ENCODE measurements around the gene ABCC3. TPM values are rescaled to one million over a fixed set of nuclear protein-coding genes. Genes with fewer than 3 reads are reported as not detected.

Gene ABCC3, protein sequence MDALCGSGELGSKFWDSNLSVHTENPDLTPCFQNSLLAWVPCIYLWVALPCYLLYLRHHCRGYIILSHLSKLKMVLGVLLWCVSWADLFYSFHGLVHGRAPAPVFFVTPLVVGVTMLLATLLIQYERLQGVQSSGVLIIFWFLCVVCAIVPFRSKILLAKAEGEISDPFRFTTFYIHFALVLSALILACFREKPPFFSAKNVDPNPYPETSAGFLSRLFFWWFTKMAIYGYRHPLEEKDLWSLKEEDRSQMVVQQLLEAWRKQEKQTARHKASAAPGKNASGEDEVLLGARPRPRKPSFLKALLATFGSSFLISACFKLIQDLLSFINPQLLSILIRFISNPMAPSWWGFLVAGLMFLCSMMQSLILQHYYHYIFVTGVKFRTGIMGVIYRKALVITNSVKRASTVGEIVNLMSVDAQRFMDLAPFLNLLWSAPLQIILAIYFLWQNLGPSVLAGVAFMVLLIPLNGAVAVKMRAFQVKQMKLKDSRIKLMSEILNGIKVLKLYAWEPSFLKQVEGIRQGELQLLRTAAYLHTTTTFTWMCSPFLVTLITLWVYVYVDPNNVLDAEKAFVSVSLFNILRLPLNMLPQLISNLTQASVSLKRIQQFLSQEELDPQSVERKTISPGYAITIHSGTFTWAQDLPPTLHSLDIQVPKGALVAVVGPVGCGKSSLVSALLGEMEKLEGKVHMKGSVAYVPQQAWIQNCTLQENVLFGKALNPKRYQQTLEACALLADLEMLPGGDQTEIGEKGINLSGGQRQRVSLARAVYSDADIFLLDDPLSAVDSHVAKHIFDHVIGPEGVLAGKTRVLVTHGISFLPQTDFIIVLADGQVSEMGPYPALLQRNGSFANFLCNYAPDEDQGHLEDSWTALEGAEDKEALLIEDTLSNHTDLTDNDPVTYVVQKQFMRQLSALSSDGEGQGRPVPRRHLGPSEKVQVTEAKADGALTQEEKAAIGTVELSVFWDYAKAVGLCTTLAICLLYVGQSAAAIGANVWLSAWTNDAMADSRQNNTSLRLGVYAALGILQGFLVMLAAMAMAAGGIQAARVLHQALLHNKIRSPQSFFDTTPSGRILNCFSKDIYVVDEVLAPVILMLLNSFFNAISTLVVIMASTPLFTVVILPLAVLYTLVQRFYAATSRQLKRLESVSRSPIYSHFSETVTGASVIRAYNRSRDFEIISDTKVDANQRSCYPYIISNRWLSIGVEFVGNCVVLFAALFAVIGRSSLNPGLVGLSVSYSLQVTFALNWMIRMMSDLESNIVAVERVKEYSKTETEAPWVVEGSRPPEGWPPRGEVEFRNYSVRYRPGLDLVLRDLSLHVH (N-terminal part only)
- 74.8 and 93.3 TPM in 2 replicates for total RNA-seq (2014; rRNA removed; shearing (Covaris generic))
- 343 and 349 TPM in 2 replicates for polyA plus RNA-seq (2014; cell fraction: nucleus; rRNA removed)

DNA sequence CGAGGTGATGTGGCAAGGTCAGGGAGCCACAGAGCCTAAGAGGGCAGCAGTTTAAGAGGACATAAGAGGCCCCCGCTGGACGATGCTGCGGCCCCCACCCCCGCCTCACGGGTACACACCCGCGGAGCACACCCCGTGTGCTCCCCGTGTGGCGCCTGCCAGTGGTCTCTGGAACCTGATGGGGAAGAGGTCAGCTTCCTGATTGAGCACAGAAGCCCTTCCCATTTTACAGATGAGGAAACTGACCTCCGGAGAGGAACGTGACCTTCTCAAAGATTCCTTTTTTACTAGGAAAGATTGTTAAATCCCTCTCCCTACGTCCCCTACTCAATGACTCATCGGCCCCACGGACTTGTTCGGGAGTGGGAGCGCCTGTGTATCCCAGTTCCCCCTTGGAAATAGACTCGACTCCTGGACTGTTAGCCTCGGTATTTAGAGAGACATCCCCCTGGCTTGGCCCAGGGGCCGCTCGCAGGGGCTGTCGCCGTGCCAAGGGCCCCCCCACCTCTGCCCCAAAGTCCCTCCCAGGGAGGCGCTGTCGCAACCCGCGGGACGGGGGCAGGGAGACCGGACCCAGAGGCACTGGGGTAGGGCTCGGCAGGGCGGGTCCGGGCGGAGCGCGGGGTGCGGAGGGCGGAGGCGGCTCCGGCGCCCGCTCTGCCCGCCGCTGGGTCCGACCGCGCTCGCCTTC is at the start of gene ABCC3:
ABCC3 (plus strand) TSS at position 658 of the 691 bp plus-strand sequence. CDS start 56 bp downstream, outside the sequence.
- DNase-seq (ENCODE audit: extremely low read depth, low read depth) = peak; percentile 56

DNA sequence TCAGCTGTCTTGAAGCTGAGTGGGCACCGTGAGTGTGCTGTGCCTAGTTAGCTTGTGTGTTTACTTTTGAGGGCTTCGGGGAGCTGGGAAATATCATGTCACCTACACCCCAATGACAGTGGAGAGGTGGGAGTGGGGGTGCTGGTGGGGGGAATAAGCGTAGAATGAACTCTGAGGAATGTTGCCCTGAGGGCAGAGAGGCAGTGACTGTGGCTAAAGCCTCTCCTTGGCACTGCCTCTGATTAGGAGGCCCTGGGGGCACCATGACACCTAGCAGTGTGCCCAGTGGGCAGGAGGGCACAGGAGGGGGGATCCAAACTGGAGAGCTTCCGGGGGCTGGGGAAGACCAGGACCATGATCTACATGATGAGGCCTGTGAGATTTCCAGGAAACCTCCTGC is 49.3 kb upstream of the ABCC3 start:
- no peak for DNase-seq (ENCODE audit: extremely low read depth, low read depth)

DNA sequence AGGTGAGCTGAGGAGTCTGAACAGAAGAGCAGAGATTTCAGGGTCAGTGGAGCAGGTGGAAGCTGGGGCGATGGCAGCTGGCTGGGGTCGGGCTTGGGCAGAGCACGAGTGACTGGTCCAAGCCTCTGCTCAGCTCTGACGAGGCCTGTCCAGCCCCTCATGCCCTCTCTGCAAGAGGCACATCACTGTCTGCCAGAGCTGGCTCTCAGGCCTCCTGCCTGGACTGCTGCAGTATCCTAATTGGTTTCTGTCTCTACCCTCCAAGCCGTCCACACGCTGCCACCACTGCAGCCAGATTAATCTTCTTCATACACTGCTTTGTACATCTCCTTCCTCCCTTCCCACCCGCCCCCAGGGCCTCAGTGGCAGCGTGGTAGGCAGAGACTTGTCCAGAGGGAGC is 48.8 kb upstream of the ABCC3 start:
- DNase-seq (ENCODE audit: extremely low read depth, low read depth) = no peak

DNA sequence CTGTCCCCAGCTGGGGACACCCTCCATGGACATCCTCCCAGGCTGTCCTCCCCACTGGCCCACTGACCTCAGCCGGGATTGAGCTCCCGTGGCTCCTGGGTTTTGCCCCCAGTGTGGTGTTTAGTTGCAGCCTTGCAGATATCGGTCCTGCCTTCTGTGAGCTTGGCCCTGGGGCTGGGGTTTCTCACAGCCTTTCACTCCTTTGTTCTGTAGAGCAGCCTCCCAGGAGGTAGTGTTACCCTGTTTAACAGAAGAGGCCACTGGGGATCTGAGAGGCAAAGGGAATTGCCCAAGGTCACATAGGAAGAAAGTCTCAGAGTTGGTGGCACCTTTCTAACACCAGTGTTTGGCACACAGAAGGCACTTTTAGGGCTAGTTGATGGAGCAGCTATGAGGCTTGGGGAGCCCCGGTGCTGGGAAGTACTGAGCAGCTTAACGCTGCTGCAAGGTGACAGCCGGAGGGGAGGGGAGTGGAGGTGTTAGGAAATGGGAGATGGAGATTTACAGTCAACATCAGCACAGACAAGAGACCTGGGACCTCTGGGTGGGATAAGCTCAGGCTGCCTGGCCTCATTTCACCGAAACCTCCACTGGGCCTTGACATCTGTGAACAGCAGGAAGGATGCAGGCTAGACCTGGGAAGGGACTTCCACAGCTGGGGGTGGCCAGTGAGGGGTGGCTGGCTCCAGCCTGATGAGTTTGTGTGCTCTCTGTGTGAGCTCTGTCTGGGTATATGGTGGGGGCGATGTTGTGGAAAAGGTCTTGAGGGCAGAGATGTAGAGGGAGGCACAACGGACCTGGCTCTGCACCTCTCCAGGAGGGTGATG is 48.0 kb upstream of the ABCC3 start:
- DNase-seq (ENCODE audit: extremely low read depth, low read depth) = no peak

DNA sequence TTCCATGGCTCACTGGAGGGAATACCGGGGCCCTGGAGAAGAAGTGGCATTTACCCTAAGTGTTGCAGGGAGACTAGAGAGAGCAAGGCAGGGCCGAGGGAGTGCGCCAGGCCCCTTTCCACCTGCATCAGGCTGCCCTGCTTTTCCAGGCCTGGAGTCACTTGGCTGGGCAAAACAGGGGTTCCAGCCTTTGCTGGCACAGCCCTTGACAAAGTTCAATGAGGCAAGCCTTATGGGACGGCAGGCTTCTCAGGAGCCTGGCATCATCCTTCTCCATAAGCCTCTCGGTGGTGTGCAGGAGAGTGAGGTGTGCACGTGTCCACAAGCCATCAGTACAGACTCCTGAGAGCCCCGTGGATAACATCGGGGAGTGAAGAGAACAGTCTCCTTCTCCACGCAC is 47.1 kb upstream of the ABCC3 start:
- no peak for DNase-seq (ENCODE audit: extremely low read depth, low read depth)

DNA sequence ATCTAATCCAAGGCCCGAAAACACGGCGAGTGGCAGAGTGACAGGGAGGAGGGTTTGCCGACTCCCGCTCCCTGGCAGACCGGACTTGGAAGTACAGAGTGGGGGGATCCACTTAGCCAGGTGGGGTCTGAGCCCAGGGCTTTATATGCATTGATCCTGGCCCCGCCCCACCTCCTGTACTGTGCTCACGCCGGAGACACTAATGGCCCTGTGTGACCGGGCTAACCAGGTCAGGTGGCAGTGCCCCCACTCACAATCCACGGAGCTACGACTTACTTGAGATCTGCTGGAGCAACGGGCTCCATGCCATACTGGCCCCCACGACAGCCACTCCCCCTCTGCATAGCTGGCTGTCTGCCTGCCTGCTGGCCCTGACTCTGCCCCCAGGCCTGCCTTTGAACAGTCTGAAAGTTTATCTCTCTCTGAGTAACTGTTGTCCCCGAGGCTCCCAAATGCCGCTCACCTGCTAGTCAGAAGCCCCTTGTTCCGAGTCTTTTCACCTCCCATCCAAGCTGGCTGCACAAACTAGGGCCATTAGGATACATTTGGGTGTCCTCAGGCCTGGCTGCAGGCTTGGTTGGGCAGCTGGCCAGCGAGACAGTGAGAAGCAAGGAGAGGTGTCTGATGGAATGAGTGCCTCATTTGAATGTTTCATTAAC is 46.2 kb upstream of the ABCC3 start:
- DNase-seq (ENCODE audit: extremely low read depth, low read depth) = no peak

DNA sequence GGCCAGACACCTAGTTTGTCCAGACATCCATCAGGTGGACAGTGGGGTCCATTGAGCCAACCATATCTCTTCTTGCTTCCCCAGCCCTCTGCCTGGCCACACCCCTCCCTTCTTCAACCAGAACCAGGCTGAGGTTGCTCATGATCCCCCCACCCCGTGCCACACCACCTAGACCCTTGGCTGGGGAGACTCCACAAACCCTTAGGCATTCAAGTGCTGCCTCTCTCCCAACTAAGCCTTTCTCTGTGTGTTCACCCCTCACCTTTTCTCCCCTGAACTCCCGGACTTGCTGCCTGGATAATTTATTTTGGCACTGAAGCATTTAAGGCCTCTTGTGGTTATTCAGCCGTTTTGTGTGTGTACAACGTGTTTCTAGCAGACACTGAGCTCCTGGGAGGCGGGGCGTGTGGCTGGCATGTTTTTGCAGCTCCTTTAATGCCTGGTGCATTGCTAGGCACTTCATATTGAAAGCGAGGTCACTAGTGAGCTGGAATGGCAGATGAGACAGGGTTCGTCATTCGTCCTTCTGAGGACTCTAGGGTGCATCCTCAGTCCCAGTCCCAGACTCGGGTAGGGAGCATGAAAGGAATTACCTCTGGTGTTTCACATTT is 45.5 kb upstream of the ABCC3 start:
- DNase-seq (ENCODE audit: extremely low read depth, low read depth) = no peak

DNA sequence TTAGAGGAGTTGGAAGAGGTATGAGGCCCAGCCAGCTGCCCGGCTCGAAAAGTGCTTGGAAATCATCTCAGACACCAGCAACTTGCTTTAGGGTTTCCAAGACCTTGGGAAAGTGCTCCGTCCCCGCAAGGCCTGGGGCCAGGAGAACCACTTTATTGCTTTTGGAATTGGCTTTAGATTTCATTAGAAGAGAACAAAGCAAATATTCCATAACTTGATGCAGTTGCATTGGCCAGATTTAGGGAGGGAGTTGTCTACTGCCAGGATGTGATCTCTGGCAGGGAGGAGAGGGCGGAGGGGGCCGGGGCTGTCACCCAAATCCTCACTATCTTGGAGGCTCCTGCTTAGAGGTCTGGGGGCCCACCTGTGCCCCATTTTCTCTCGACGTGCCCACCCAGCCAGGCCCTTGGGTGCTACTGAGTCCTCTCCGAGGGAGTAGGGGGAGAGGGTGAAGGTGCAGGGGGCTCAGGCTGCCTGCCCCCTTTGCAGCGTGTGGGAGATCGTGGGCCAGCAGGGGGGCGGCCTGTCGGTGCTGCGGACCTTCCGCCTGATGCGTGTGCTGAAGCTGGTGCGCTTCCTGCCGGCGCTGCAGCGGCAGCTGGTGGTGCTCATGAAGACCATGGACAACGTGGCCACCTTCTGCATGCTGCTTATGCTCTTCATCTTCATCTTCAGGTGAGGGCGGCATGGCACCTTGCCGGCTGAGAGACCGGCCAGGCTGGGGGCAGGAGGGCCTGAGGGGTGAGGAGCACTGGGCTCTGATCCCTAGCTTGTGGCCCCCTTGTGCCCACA is 43.5 kb upstream of the ABCC3 start:
- DNase-seq (ENCODE audit: extremely low read depth, low read depth) = no peak

DNA sequence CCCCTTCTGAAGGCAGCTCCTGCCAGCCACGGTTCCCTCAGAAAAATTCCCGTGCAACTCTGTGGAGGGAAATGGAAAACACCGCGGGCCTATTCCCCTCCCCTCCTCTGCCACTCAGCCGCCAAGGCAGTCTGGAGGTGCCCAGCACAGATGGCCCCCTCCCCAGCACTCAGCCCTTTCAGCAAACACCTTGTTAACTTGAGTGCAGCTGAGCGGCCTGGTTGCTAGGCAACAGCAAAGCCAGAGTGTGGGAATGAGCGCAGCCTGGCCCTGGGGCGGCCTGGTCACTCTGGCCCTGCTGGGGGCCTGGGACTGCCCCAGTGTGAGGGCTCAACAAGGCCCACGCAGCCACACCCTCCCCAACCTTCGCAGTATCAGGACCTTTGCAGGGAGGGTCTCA is 41.4 kb upstream of the ABCC3 start:
- DNase-seq (ENCODE audit: extremely low read depth, low read depth) = no peak

DNA sequence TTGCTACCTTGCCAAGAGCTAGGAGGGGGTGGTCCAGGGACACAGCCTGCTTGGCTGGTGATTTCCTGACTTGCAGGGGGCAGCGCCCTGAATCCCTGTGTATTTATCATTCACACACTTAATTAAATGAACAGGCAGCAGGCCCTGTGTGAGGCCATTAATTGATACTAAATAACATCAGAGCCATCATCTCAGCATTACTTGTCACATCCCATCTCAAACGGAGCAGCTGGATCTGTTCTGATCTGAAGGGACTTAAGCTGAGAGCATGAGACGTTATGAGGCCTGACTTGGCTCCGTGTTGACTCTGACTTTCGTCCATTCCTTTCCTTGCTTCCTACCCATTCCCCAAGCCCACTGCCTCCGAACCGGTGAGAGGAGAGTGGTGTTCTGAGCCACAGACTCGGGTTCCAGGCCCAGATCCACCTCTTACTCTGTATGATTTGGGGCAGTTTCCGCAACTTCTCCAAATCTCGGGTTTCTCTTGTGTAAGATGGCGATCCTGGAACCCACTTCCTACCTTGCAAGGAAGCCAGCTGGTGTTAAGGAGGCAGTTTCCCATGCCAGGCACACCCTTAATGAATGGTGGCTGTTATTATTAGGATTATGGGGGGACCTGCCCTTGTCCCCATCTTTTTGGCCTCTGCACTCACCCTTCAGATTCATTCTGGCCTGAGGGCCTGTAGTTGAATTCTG is 40.4 kb upstream of the ABCC3 start:
- DNase-seq (ENCODE audit: extremely low read depth, low read depth) = no peak

DNA sequence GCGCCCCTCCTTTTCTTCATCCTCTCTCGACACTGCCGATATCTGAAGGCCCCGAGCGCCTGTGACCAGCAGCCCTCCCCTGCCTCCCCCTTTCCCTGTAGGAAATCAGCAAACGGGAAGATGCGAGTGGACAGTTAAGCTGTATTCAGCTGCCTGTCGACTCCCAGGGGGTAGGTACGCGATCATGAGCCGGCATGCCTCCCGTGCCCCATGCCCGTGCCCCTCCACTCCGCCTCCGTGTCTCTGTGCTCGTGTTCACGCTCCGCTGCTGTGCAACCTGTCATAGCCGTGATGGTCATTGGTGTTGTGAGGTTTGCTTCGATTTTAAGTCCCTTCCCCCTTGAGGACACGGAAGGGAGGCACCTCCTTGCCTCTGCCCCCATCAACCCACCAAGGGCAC is 39.8 kb upstream of the ABCC3 start:
- DNase-seq (ENCODE audit: extremely low read depth, low read depth) = no peak

DNA sequence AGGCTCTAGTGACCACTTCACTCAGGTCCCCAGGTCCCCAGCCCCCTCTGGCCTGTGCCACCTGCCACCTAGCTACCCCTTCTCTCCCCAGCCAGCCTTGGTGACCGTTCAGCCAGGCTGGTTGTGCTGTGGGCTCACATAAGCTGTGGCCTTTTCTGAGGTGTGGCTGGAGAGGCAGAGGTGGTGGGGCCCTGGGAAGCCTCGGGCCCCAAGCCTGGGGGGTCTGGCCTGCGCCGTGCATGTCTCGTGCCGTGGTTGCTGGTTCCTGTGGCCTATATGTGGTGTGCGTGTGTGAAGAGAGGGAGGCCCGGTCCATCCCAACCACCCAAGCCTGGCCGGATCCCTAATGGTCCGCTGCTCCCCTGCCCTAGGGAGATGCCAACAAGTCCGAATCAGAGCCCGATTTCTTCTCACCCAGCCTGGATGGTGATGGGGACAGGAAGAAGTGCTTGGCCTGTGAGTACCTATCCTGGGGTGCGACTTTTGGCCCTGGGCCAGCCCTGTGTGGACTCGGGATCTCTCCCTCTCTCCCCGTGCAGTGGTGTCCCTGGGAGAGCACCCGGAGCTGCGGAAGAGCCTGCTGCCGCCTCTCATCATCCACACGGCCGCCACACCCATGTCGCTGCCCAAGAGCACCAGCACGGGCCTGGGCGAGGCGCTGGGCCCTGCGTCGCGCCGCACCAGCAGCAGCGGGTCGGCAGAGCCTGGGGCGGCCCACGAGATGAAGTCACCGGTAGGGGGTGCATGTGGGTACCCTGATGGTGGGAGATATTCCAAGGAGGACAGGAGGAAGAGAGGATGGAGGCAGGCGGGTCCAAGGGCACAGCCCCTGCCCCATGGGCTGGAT is 38.3 kb upstream of the ABCC3 start:
- no peak for DNase-seq (ENCODE audit: extremely low read depth, low read depth)

DNA sequence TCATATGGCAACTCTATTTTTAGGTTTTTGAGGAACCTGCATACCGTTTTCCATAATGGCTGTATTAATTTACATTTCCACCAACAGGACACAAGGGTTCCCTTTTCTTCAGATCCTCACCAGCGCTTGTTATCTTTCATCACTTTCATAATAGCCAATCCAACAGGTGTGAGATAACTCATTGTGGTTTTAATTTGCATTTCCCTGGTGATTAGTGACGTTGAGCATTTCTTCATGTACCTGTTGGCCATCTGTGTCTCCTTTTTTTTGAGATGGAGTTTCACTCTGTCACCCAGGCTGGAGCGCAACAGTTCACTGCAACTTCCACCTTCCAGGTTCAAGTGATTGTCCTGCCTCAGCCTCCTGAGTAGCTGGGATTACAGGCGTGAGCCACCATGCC is 36.2 kb upstream of the ABCC3 start:
- DNase-seq (ENCODE audit: extremely low read depth, low read depth) = no peak

DNA sequence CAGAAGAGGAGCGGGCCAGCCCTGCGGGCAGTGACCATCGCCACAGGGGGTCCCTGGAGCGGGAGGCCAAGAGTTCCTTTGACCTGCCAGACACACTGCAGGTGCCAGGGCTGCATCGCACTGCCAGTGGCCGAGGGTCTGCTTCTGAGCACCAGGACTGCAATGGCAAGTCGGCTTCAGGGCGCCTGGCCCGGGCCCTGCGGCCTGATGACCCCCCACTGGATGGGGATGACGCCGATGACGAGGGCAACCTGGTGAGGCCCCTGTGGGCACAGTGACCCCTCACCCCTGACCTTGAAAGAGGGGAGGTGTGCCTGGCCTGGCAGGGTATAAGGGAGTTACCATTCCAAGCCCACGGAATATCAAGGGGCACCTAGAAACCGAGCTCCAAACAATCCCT is 35.1 kb upstream of the ABCC3 start:
- DNase-seq (ENCODE audit: extremely low read depth, low read depth) = no peak

DNA sequence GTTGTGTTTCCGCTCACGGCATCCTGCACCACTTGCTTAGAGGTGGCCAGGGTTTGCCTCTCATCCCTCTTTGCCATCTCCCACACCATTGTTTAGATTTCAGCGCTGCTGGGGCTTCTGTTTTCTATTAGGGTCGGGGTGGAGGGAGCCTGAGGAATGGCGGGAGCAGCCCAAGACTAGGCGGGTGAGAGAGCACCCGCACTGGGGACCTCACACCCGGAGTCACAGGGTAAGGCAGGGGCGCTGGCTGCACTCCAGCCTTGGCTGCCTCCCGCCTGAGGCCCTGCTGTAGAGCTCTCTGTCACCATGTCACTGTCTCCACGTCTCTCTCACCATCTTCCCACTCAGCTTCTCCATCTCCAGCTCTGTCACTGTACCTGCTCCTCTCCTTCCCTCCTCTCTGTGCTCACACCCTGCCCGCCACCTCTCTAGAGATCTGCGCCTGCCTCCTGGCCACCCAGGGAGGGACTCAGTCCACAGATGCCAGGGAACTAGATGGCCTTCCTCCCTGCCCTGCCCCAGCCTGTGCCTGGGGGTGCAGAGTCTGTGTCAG is 32.8 kb upstream of the ABCC3 start:
- no peak for DNase-seq (ENCODE audit: extremely low read depth, low read depth)

DNA sequence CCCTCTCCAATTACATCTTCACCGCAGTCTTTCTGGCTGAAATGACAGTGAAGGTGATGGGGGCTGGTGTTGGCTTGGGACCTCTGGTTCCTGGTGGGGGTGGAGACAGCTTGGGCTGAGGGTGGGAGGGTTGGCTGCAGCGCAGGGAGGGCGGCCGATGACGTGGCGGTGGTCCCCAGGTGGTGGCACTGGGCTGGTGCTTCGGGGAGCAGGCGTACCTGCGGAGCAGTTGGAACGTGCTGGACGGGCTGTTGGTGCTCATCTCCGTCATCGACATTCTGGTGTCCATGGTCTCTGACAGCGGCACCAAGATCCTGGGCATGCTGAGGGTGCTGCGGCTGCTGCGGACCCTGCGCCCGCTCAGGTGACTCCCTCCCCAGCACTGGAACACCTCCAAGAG is 31.8 kb upstream of the ABCC3 start:
- no peak for DNase-seq (ENCODE audit: extremely low read depth, low read depth)

Data from NCI-H460 (cell line).